HEK293T (cell line): ENCODE data around the gene CXCL5.

Experiments used
- ELF4 ChIP-seq: fragments of 450-650 bp; IDR thresholded peaks from 2 replicates; pipeline ENCODE4 v1.6.1; 2017; ENCODE audit warnings: antibody characterized with exemption
- FOXK2 ChIP-seq: fragments of 450-650 bp; IDR thresholded peaks from 2 replicates; pipeline ENCODE4 v1.6.1; 2016; ENCODE audit warnings: mild to moderate bottlenecking
- FOXM1 ChIP-seq: fragments of 450-650 bp; IDR thresholded peaks from 2 replicates; pipeline ENCODE4 v1.6.1; 2017; ENCODE audit warnings: mild to moderate bottlenecking, borderline replicate concordance
- L3MBTL2 ChIP-seq: fragments of 450-650 bp; conservative IDR thresholded peaks from 2 replicates; pipeline ENCODE4 v1.6.1; 2016; ENCODE audit warnings: mild to moderate bottlenecking
- LEF1 ChIP-seq: fragments of 450-650 bp; IDR thresholded peaks from 2 replicates; pipeline ENCODE4 v1.6.1; 2017; ENCODE audit warnings: mild to moderate bottlenecking, borderline replicate concordance
- SP1 ChIP-seq: fragments of 450-650 bp; IDR thresholded peaks from 2 replicates; pipeline ENCODE4 v1.6.1; 2017
- SUZ12 ChIP-seq: fragments of 450-650 bp; IDR thresholded peaks from 2 replicates; pipeline ENCODE4 v1.6.1; 2016; ENCODE audit warnings: mild to moderate bottlenecking
- TARDBP ChIP-seq: fragments of 450-650 bp; IDR thresholded peaks from 2 replicates; pipeline ENCODE4 v1.6.1; 2016
- ZNF384 ChIP-seq: fragments of 450-650 bp; IDR thresholded peaks from 2 replicates; pipeline ENCODE4 v1.6.1; 2016
- TF ChIP-seq, protein P1 (sequence below): fragments of 450-650 bp; IDR thresholded peaks from 2 replicates; pipeline ENCODE4 v1.6.1; 2016

DNA sequence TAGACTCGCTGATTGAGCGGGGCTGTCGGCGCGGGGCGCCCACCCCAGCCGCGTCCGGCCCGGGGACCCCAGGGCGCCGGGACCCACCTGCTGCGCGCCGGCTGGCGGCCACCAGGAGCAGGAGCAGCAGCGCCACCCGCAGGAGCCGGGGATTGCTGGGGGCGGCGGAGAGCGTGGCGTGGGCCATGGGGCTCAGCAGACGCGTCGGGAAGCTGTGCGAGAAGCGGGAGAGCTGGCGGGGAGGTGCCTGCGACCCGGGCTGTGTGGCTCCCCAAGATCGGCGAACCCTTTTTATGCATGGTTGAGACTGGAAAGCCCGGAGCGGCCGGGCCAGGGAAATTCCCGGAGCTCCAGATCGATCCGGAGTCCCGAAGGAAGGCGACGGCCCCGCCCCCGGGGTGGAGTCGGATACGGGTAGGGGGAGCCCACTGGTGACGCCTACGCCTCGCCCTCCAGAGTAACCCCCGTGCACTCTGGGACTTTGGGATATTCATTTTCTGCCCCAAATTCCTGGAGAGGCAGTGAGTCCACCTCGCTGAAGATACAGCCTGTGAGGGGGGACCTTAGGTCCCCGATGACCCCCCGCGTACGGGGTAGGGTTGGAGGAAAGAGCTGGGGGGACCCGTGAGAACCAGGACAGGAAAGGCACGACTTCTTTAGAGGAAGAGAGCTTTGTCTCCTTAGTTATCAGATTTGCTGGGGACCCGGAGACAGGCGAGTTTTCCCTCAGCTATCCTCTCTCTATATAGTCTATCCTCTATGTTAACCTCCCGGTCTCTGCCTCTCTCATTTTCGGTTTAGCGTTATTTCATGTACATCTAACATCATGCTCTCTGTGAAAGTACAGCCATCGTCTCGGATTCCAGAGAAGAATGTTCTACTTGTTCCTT, 40.2 kb upstream of the CXCL5 start, which contains the start of gene CXCL3:
- TF ChIP-seq SP1 (no peak), TARDBP (no peak), FOXK2 (no peak), ZNF384 (no peak), ELF4 (no peak), SUZ12 (no peak), LEF1 (no peak), L3MBTL2 (peak; percentile 36; the same call in 1 of the 2 replicates), FOXM1 (no peak)
- TF ChIP-seq, protein P1, sequence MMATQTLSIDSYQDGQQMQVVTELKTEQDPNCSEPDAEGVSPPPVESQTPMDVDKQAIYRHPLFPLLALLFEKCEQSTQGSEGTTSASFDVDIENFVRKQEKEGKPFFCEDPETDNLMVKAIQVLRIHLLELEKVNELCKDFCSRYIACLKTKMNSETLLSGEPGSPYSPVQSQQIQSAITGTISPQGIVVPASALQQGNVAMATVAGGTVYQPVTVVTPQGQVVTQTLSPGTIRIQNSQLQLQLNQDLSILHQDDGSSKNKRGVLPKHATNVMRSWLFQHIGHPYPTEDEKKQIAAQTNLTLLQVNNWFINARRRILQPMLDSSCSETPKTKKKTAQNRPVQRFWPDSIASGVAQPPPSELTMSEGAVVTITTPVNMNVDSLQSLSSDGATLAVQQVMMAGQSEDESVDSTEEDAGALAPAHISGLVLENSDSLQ: no peak
